WTC11 (cell line): ENCODE measurements around the gene WDR82. TPM values are rescaled to one million over a fixed set of nuclear protein-coding genes. Genes with fewer than 3 reads are reported as not detected.

ENCODE experiments used
- ATAC-seq: fragments of 200-7000 bp; cut with Tn5 transposase; 2 replicates; pipeline ENCODE4 v1.10.0; 2021; ENCODE audit warnings: mild to moderate bottlenecking, moderate library complexity
- CTCF ChIA-PET: fragments of 300-600 bp; sonication (Branson Sonifier 250); formaldehyde crosslinking; loops from one replicate; lab custom pipeline; 2021; ENCODE audit warnings: antibody characterized with exemption; lab: Charles Lee
- POLR2A ChIA-PET: fragments of 350-600 bp; sonication (Branson Sonifier 250); formaldehyde crosslinking; loops from one replicate; lab custom pipeline; 2021; ENCODE audit warnings: antibody characterized with exemption; lab: Charles Lee
- DNase-seq: peaks from one replicate; pipeline ENCODE4 v3.0.0; 2021; ENCODE audit warnings: low spot score
- H3K27ac Mint-ChIP-seq: 2 replicates; pipeline ENCODE4 v1.8.0; 2021; ENCODE audit warnings: mixed read lengths
- H3K27me3 Mint-ChIP-seq: 2 replicates; pipeline ENCODE4 v1.8.0; 2021; ENCODE audit warnings: low read depth, mild to moderate bottlenecking, moderate library complexity, mixed read lengths
- H3K36me3 Mint-ChIP-seq: 2 replicates; pipeline ENCODE4 v1.8.0; 2021; ENCODE audit warnings: mixed read lengths
- H3K4me1 Mint-ChIP-seq: 2 replicates; pipeline ENCODE4 v1.8.0; 2022; ENCODE audit warnings: mixed read lengths
- H3K4me3 Mint-ChIP-seq: 2 replicates; pipeline ENCODE4 v1.8.0; 2021; ENCODE audit warnings: mild to moderate bottlenecking, moderate library complexity, mixed read lengths
- H3K9me3 Mint-ChIP-seq: 2 replicates; pipeline ENCODE4 v1.8.0; 2021; ENCODE audit warnings: mixed read lengths
- AR ChIP-seq: fragments of 250-450 bp; sonication (Bioruptor Pico); IDR thresholded peaks from 2 replicates; pipeline ENCODE4 v1.9.0; 2021; ENCODE audit warnings: mild to moderate bottlenecking
- CBFB ChIP-seq: sonication (generic); formaldehyde crosslinking; IDR thresholded peaks from 2 replicates; pipeline ENCODE4 v1.8.1; 2022; ENCODE audit warnings: mild to moderate bottlenecking, low read depth, missing genetic modification reagents
- CTCF ChIP-seq: fragments of 200-600 bp; IDR thresholded peaks from 2 replicates; pipeline ENCODE4 v1.8.0; 2022; ENCODE audit warnings: antibody characterized with exemption
- KAT7 ChIP-seq: sonication (generic); formaldehyde crosslinking; IDR thresholded peaks from 2 replicates; pipeline ENCODE4 v1.8.1; 2023; ENCODE audit warnings: missing genetic modification reagents, mild to moderate bottlenecking, borderline replicate concordance
- MXD4 ChIP-seq: fragments of 250-450 bp; sonication (Bioruptor Pico); IDR thresholded peaks from 2 replicates; pipeline ENCODE4 v1.8.0; 2021; ENCODE audit warnings: mild to moderate bottlenecking, moderate library complexity, borderline replicate concordance
- NR2C2 ChIP-seq: sonication (generic); formaldehyde crosslinking; IDR thresholded peaks from 2 replicates; pipeline ENCODE4 v1.8.0; 2022; ENCODE audit warnings: mild to moderate bottlenecking, missing genetic modification reagents
- OVOL2 ChIP-seq: fragments of 250-450 bp; sonication (Bioruptor Pico); IDR thresholded peaks from 2 replicates; pipeline ENCODE4 v1.9.0; 2021; ENCODE audit warnings: mild to moderate bottlenecking, borderline replicate concordance
- SOX15 ChIP-seq: fragments of 250-450 bp; sonication (Bioruptor Pico); IDR thresholded peaks from 2 replicates; pipeline ENCODE4 v1.9.0; 2021; ENCODE audit warnings: mild to moderate bottlenecking
- ZBTB21 ChIP-seq: sonication (generic); formaldehyde crosslinking; IDR thresholded peaks from 2 replicates; pipeline ENCODE4 v1.8.1; 2023; ENCODE audit warnings: mild to moderate bottlenecking, missing genetic modification reagents, borderline replicate concordance
- ZBTB43 ChIP-seq: sonication (generic); formaldehyde crosslinking; IDR thresholded peaks from 2 replicates; pipeline ENCODE4 v1.8.1; 2023; ENCODE audit warnings: mild to moderate bottlenecking, missing genetic modification reagents
- ZNF138 ChIP-seq: sonication (generic); formaldehyde crosslinking; conservative IDR thresholded peaks from 2 replicates; pipeline ENCODE4 v1.8.1; 2022; ENCODE audit warnings: mild to moderate bottlenecking, moderate library complexity, missing genetic modification reagents
- ZNF263 ChIP-seq: sonication (generic); formaldehyde crosslinking; IDR thresholded peaks from 2 replicates; pipeline ENCODE4 v1.8.1; 2022; ENCODE audit warnings: low read depth, mild to moderate bottlenecking, moderate library complexity, missing genetic modification reagents
- ZNF396 ChIP-seq: fragments of 250-450 bp; sonication (Bioruptor Pico); IDR thresholded peaks from 2 replicates; pipeline ENCODE4 v1.8.0; 2021; ENCODE audit warnings: mild to moderate bottlenecking, moderate library complexity, borderline replicate concordance
- total RNA-seq: library from RNA; stranded (reverse); gene quantifications from 3 replicates; pipeline ENCODE4 v1.2.3, GENCODE V29; 2021

Gene WDR82
- total RNA-seq, 1 experiment from 2014 or later, result 69.7 TPM

GRCh38 chr3:52221141-52221562, 57.3 kb downstream of the WDR82 start:
- peaks cover 9% of the 10 kb centered on the region for H3K4me1 Mint-ChIP-seq
- no peak for ATAC-seq
- POLR2A ChIA-PET, result interaction anchor here (1.5 kb wide), 1 partner anchor 16 kb away, joined by 3 read pairs; no protein-coding TSS in a partner anchor

GRCh38 chr3:52220380-52221026, 57.9 kb downstream of the WDR82 start:
- H3K4me3 Mint-ChIP-seq, result no peak overlapping the region

More at GRCh38 chr3:52221141-52221562, 57.3 kb downstream of the WDR82 start:
- no peaks in the 10 kb centered on the region for H3K9me3 Mint-ChIP-seq
- CTCF ChIA-PET, result interaction anchor here (0.5 to 11.5 kb wide), 74 partner anchors 9 to 540 kb away, joined by 3 to 222 read pairs (median 6); partner anchors contain the start of genes DUSP7, GLYCTK, POC1A and PPM1M
- H3K4me3 Mint-ChIP-seq, result no peak overlapping the region
- H3K36me3 Mint-ChIP-seq, result peaks cover 2% of the 10 kb centered on the region; the same call in 1 of the 2 replicates
- no peaks in the 10 kb centered on the region for H3K27me3 Mint-ChIP-seq
- H3K27ac Mint-ChIP-seq, result no peak overlapping the region
- no peak for TF ChIP-seq MXD4 (CRISPR knock-in tag)
- TF ChIP-seq SOX15, result no peak
- no peak for TF ChIP-seq ZNF263 (CRISPR knock-in tag)
- no peak for TF ChIP-seq KAT7 (CRISPR knock-in tag)
- DNase-seq, result no peak

GRCh38 chr3:52218937-52219650, 59.4 kb downstream of the WDR82 start:
- DNase-seq (no peak), ATAC-seq (no peak)
- no peaks in the 10 kb centered on the region for H3K27me3 Mint-ChIP-seq
- H3K36me3 Mint-ChIP-seq, result peaks cover 17% of the 10 kb centered on the region
- no peak overlapping the region for H3K27ac Mint-ChIP-seq
- no peaks in the 10 kb centered on the region for H3K9me3 Mint-ChIP-seq
- ChIA-PET POLR2A (interaction anchor here (0.6 to 0.8 kb wide), 3 partner anchors 33 to 662 kb away, joined by 3 to 7 read pairs (median 5); no protein-coding TSS in a partner anchor), CTCF (interaction anchor here (0.6 to 11.5 kb wide), 15 partner anchors 16 to 1294 kb away, joined by 3 to 222 read pairs (median 9); partner anchors contain the start of gene TWF2)
- H3K4me1 Mint-ChIP-seq, result peaks cover 6% of the 10 kb centered on the region; the same call in 1 of the 2 replicates
- H3K4me3 Mint-ChIP-seq, result no peak overlapping the region
- no peak for TF ChIP-seq NR2C2 (CRISPR knock-in tag)
- TF ChIP-seq AR (CRISPR knock-in tag), result no peak
- TF ChIP-seq ZNF396 (CRISPR knock-in tag), result no peak
- TF ChIP-seq ZNF138 (CRISPR knock-in tag), result no peak
- no peak for TF ChIP-seq CBFB (CRISPR knock-in tag)
- no peak for TF ChIP-seq CTCF
- TF ChIP-seq ZBTB21 (CRISPR knock-in tag), result no peak
- TF ChIP-seq OVOL2, result no peak

More at GRCh38 chr3:52220380-52221026, 57.9 kb downstream of the WDR82 start:
- DNase-seq, result peak; percentile 92
- Mint-ChIP-seq H3K36me3 (peaks cover 4% of the 10 kb centered on the region; the same call in 1 of the 2 replicates), H3K4me1 (peaks cover 7% of the 10 kb centered on the region), H3K9me3 (no peaks in the 10 kb centered on the region), H3K27ac (no peak overlapping the region), H3K27me3 (no peaks in the 10 kb centered on the region)
- ChIA-PET POLR2A (interaction anchor here (0.6 to 1.5 kb wide), 3 partner anchors 17 to 66 kb away, joined by 3 to 7 read pairs (median 3); partner anchors contain the start of gene POC1A), CTCF (interaction anchor here (0.5 to 11.5 kb wide), 92 partner anchors 8 to 539 kb away, joined by 3 to 222 read pairs (median 4); partner anchors contain the start of genes ACY1, DUSP7, GLYCTK and POC1A)
- peak; percentile 84 for ATAC-seq
- TF ChIP-seq ZBTB43 (CRISPR knock-in tag), result no peak
- peak; percentile 95 for TF ChIP-seq CTCF
